Heart left ventricle (tissue), 16 donors: ENCODE data around the gene GAL3ST2. TPM values are rescaled to one million over a fixed set of nuclear protein-coding genes. Genes with fewer than 3 reads are reported as not detected.
"Not testable (repeated sequence)": the region's sequence is repeated elsewhere in the genome, so short reads cannot be mapped to it uniquely, and the experiment has no call there.

ENCODE experiments used
- ATAC-seq, 4 donors: fragments of 200-7000 bp; cut with Tn5 transposase; one replicate each; pipeline ENCODE4 v1.9.1; 2020 to 2022; ENCODE audit warnings: moderate library complexity in 4 of 4, mild to moderate bottlenecking in 3 of 4, moderate number of reproducible peaks in 1 of 4
- DNase-seq, 5 donors: peaks; one replicate each; pipeline ENCODE4 v3.0.0-alpha.2; 2020
- H3K27ac ChIP-seq, 12 donors: fragments of 200-600 bp; sonication (generic) in 4 of 12; one replicate each; pipeline versions ENCODE4 v1.5.0 to v1.8.0; 2016 to 2022; ENCODE audit warnings: mild to moderate bottlenecking in 2 of 12
- H3K27me3 ChIP-seq, 9 donors: fragments of 200-600 bp; sonication (generic) in 2 of 9; one replicate each; pipeline versions ENCODE4 v1.5.1 to v1.8.0; 2016 to 2022; ENCODE audit warnings: mild to moderate bottlenecking in 3 of 9
- H3K36me3 ChIP-seq, 9 donors: fragments of 200-600 bp; sonication (generic) in 2 of 9; one replicate each; pipeline versions ENCODE4 v1.5.0 to v1.8.0; 2018 to 2022; ENCODE audit warnings: mild to moderate bottlenecking in 2 of 9
- H3K4me1 ChIP-seq, 12 donors: fragments of 200-600 bp; sonication (generic) in 4 of 12; one replicate each; pipeline versions ENCODE4 v1.5.0 to v1.8.0; 2016 to 2022; ENCODE audit warnings: mild to moderate bottlenecking in 3 of 12
- H3K4me3 ChIP-seq, 12 donors: fragments of 200-600 bp; sonication (generic) in 4 of 12; one replicate each; pipeline versions ENCODE4 v1.5.0 to v1.8.0; 2017 to 2022; ENCODE audit warnings: mild to moderate bottlenecking in 9 of 12, moderate library complexity in 4 of 12
- H3K9me3 ChIP-seq, 12 donors: fragments of 200-600 bp; sonication (generic) in 4 of 12; one replicate each; pipeline versions ENCODE4 v1.5.0 to v1.8.0; 2016 to 2022; ENCODE audit warnings: mild to moderate bottlenecking in 1 of 12
- POLR2A ChIP-seq, 2 donors: fragments of 450-650 bp; IDR thresholded peaks; one replicate each; pipeline ENCODE4 v1.6.1; 2017; ENCODE audit warnings: antibody characterized with exemption in 2 of 2, mild to moderate bottlenecking in 2 of 2, moderate library complexity in 2 of 2
- WGBS, 4 donors: extraction: QIAGEN DNeasy Blood & Tissue Kit in 2 of 4; methylation state at CpG; one replicate each; pipeline versions ENCODE4 v1.1.5 to v1.1.7; 2013 to 2018; 5-methylcytosine and 5-hydroxymethylcytosine counted together
- intact Hi-C, 10 donors: fragments of 100-400 bp; cut with DNase I; formaldehyde crosslinking; loops; one replicate each; pipeline versions ENCODE4 v1.11.1 to v1.14.2; 2022
- polyA plus RNA-seq, 2 donors: library from polyadenylated mRNA; stranded (reverse); fragments of 200-250 nt; gene quantifications; one replicate each; pipeline ENCODE4 v1.2.3, GENCODE V29; 2013
- total RNA-seq, 9 donors: library from RNA; depleted of rRNA in 2 of 9; stranded (reverse); fragments of >200 nt in 2 of 9; fragmentation: NEBNext Ultra II Directional in 3 of 9; extraction: Animal tissue kit (Norgen Biotek cat#: 25700) in 3 of 9; gene quantifications; one replicate each; pipeline versions ENCODE4 v1.1.0 to v1.2.4, GENCODE V29; 2016 to 2023
- TF ChIP-seq, protein P1 (sequence below), 12 donors: fragments of 200-600 bp; sonication (generic) in 4 of 12; IDR thresholded peaks; one replicate each; pipeline versions ENCODE4 v1.5.0 to v1.8.0; 2018 to 2022; ENCODE audit warnings: antibody characterized with exemption in 12 of 12, mild to moderate bottlenecking in 5 of 12
- donor health status: ischemic (EF 13 %, LVEDD 7.1; RV severe dilation, severe dysfunction).
- donor health status: healthy with polysubstance abuse.
- donor health status: DM: no; HTN: yes; CAD: no.
- donor health status: DM: no; HTN: no; CAD: no.
- donor health status: ischemic (EF 25% LVEDD 6.9; RV normal size, moderate dysfunction).
- donor health status: ischemic (EF 25% LVEDD 5.7; RV mildly dilated, moderate dysfunction).
- donor health status: healthy.
- donor health status: DM: yes; HTN: yes; CAD: no.
- donor health status: ischemic (EF 35%, LVEDD 5.7; RV mildly dilated, moderate dysfunction).
- donor health status: nonischemic (EF 11% LVEDD 7.7; RV severe dilation, severe dysfunction).
- donor health status: DM: yes; HTN: yes; CAD: no.
- donor health status: PGD.
- donor health status: ischemic (EF 29% LVEDD 5.4; RV normal size, mild dysfunction).
- donor health status: nonischemic (EF 23%, LVEDD 6.1; RV moderate dilation, normal function).

The GAL3ST2 gene
- total and polyA plus RNA-seq, 11 donors, result 0.21 to 1.7 TPM; not detected in 9

DNA sequence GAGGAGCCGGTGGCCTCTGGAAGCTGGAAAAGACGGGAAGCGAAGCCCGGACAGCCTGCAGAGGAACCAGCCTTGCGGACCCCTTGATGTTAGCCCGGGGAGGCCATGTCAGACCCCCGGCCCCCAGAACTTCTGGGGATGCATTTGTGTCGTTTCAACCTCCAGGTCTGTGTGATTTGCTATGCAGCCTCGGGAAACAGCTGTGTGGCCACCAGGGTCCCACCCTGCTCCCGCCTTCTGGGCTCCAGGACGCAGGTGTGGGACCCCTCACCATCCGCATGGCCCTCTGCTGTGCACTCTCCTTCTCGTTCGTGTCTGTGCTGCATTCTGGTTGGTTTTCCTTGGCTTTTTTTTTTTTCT lies 45.6 kb downstream of the GAL3ST2 start:
- intact Hi-C loops, result no loop called here
- no peak for TF ChIP-seq POLR2A (IDR thresholded peaks at IDR 0.05)
- TF ChIP-seq, protein P1, sequence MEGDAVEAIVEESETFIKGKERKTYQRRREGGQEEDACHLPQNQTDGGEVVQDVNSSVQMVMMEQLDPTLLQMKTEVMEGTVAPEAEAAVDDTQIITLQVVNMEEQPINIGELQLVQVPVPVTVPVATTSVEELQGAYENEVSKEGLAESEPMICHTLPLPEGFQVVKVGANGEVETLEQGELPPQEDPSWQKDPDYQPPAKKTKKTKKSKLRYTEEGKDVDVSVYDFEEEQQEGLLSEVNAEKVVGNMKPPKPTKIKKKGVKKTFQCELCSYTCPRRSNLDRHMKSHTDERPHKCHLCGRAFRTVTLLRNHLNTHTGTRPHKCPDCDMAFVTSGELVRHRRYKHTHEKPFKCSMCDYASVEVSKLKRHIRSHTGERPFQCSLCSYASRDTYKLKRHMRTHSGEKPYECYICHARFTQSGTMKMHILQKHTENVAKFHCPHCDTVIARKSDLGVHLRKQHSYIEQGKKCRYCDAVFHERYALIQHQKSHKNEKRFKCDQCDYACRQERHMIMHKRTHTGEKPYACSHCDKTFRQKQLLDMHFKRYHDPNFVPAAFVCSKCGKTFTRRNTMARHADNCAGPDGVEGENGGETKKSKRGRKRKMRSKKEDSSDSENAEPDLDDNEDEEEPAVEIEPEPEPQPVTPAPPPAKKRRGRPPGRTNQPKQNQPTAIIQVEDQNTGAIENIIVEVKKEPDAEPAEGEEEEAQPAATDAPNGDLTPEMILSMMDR (IDR thresholded peaks at IDR 0.05), result no peak
- no peak for DNase-seq
- peaks cover 0 to 11% (median 2%) of the 10 kb centered on the region in 12 donors for H3K9me3 ChIP-seq
- WGBS, 4 donors, result 71 to 76% (median 74%) methylated on average over 14 of the region's 14 CpGs
- H3K27me3 ChIP-seq, result no peaks in the 10 kb centered on the region
- ATAC-seq, result no peak
- H3K27ac ChIP-seq, result peak overlapping the region in 1 of 12 donors; percentile 67
- peak overlapping the region in 4 of 12 donors; percentile 15 to 31 (median 21) for H3K4me3 ChIP-seq
- H3K36me3 ChIP-seq, result no peaks in the 10 kb centered on the region
- peaks cover 0 to 13% (median 0%) of the 10 kb centered on the region in 12 donors for H3K4me1 ChIP-seq

- WGBS, 4 donors, result 87 to 89% (median 87%) methylated on average over 45 of the region's 45 CpGs
- DNase-seq, result peak in 1 of 5 donors; percentile 35
- intact Hi-C loops, result not testable (repeated sequence)
Observed at GRCh38 chr2:241823531-241824437, 47.2 kb downstream of the GAL3ST2 start.

GRCh38 chr2:241827394-241827793 lies 50.8 kb downstream of the GAL3ST2 start:
- ATAC-seq, result no peak
- intact Hi-C loops, result no loop called here
- Histone ChIP-seq H3K4me3 (no peak overlapping the region), H3K27ac (no peak overlapping the region), H3K9me3 (peaks cover 0 to 19% (median 7%) of the 10 kb centered on the region in 12 donors), H3K27me3 (peaks cover 0 to 5% (median 0%) of the 10 kb centered on the region in 9 donors), H3K36me3 (no peaks in the 10 kb centered on the region), H3K4me1 (no peaks in the 10 kb centered on the region)
- TF ChIP-seq POLR2A (IDR thresholded peaks at IDR 0.05), result no peak
- TF ChIP-seq, protein P1 (IDR thresholded peaks at IDR 0.05), result no peak
- WGBS, 4 donors, result 81 to 83% (median 83%) methylated on average over 2 of the region's 2 CpGs
- DNase-seq, result no peak

More at GRCh38 chr2:241823531-241824437, 47.2 kb downstream of the GAL3ST2 start:
- H3K4me1 ChIP-seq, ATAC-seq, H3K27ac ChIP-seq, H3K36me3 ChIP-seq, H3K27me3 ChIP-seq, H3K4me3 ChIP-seq: not testable (repeated sequence)
- peaks cover 0 to 19% (median 7%) of the 10 kb centered on the region in 12 donors for H3K9me3 ChIP-seq

DNA sequence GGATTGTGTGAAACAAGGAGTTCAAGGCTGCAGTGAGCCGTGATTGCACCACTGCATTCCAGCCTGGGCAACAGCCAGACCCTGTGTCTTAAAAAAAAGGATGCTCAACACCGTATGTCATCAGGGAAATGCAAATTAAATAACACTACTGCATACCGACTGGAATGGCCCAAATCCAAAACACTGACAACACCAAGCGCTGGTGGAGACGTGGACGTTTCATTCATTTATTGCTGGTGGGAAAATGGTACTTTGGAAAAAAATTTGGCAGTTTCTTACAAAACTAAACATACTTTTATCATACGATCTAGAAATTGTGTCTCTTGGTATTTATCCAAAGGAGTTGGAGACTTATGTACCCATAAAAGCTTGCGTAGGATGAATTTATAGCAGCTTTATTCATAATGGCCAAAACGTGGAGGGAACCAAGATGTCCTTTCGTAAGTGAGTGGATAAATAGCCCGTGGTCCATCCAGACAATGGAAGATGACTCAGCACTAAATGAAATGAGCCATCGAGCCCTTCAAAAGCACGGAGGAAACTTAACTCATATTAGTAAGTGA lies 56.6 kb downstream of the GAL3ST2 start:
- Histone ChIP-seq H3K27me3 (peaks cover 0 to 6% (median 0%) of the 10 kb centered on the region in 9 donors), H3K4me3 (no peak overlapping the region), H3K4me1 (no peaks in the 10 kb centered on the region), H3K36me3 (no peaks in the 10 kb centered on the region), H3K27ac (no peak overlapping the region), H3K9me3 (peaks cover 0 to under 1% (median 0%) of the 10 kb centered on the region in 12 donors)
- TF ChIP-seq POLR2A (IDR thresholded peaks at IDR 0.05), result no peak
- DNase-seq, result no peak
- WGBS, 4 donors, result 48 to 58% (median 54%) methylated on average over 13 of the region's 13 CpGs
- no peak for ATAC-seq
- intact Hi-C loops, result no loop called here

- H3K27ac ChIP-seq, H3K4me1 ChIP-seq, H3K4me3 ChIP-seq, H3K36me3 ChIP-seq, H3K9me3 ChIP-seq, intact Hi-C loops, H3K27me3 ChIP-seq: not testable (repeated sequence)
- ATAC-seq (peak in 1 of 4 donors; percentile 37), DNase-seq (peak in 2 of 5 donors; percentile 19 to 36)
- whole genome bisulfite sequencing, 4 donors, result 81 to 86% (median 84%) methylated on average over 21 to 28 of the region's 28 CpGs
Observed at GRCh38 chr2:241833756-241834526, 57.3 kb downstream of the GAL3ST2 start.
